Fibroblast of lung (primary cell): ENCODE results near the gene ANXA3. TPM values are rescaled to one million over a fixed set of nuclear protein-coding genes. Genes with fewer than 3 reads are reported as not detected.

Experiments used
- DNase-seq, 2 donors: peaks; one replicate each; pipeline versions ENCODE4 v3.0.0 to v3.0.0-alpha.2; 2010; ENCODE audit warnings: low read depth in 2 of 2
- H2AFZ ChIP-seq: 2 replicates; pipeline ENCODE4 v1.5.1; 2012; ENCODE audit warnings: low read length, control low read depth, inconsistent platforms
- H3K27ac ChIP-seq: 2 replicates; pipeline ENCODE4 v1.5.1; 2011; ENCODE audit warnings: low read length, control low read depth; ENCODE audit not compliant: insufficient read depth
- H3K27me3 ChIP-seq: 2 replicates; pipeline ENCODE4 v1.5.1; 2011; ENCODE audit warnings: mild to moderate bottlenecking, low read length; ENCODE audit not compliant: control insufficient read depth, insufficient read depth
- H3K36me3 ChIP-seq: 2 replicates; pipeline ENCODE4 v1.5.1; 2011; ENCODE audit warnings: low read length; ENCODE audit not compliant: control insufficient read depth, insufficient read depth
- H3K4me1 ChIP-seq: 2 replicates; pipeline ENCODE4 v1.5.1; 2011; ENCODE audit warnings: low read length; ENCODE audit not compliant: control insufficient read depth, insufficient read depth; ENCODE audit errors: extremely low read depth
- H3K4me2 ChIP-seq: 2 replicates; pipeline ENCODE4 v1.5.1; 2011; ENCODE audit warnings: low read length, control low read depth; ENCODE audit not compliant: insufficient read depth; ENCODE audit errors: extremely low read depth
- H3K4me3 ChIP-seq, 4 experiments: fragments of 200-600 bp in 1 of 4; sonication (generic) in 1 of 4; replicated peaks in 1 of 4; 2 replicates each; pipeline ENCODE4 v1.5.1; 2011 to 2016; ENCODE audit warnings: low read length in 4 of 4, low read depth in 3 of 4, mild to moderate bottlenecking in 3 of 4, control low read depth in 2 of 4, inconsistent platforms in 1 of 4, mixed read lengths in 1 of 4; ENCODE audit not compliant: insufficient read depth in 1 of 4; ENCODE audit errors: control extremely low read depth in 1 of 4
- H3K79me2 ChIP-seq: 2 replicates; pipeline ENCODE4 v1.5.1; 2012; ENCODE audit warnings: mild to moderate bottlenecking, low read length, inconsistent platforms; ENCODE audit not compliant: control insufficient read depth, insufficient read depth
- H3K9ac ChIP-seq: 2 replicates; pipeline ENCODE4 v1.5.1; 2011; ENCODE audit warnings: mild to moderate bottlenecking, low read length, control low read depth; ENCODE audit not compliant: insufficient read depth
- H3K9me3 ChIP-seq: 2 replicates; pipeline ENCODE4 v1.5.1; 2012; ENCODE audit warnings: low read depth, low read length; ENCODE audit not compliant: control insufficient read depth, insufficient read depth
- H4K20me1 ChIP-seq: 2 replicates; pipeline ENCODE4 v1.5.1; 2011; ENCODE audit warnings: low read length; ENCODE audit not compliant: control insufficient read depth, insufficient read depth; ENCODE audit errors: extremely low read depth
- CTCF ChIP-seq, 2 donors: IDR thresholded peaks in 1 of 2; conservative IDR thresholded peaks in 1 of 2; 1 replicate in 1 of 2; 2 replicates in 1 of 2; pipeline ENCODE4 v1.5.1; 2011 to 2012; ENCODE audit warnings: low read length in 2 of 2, control low read depth in 1 of 2, inconsistent platforms in 1 of 2, low read depth in 1 of 2, mild to moderate bottlenecking in 1 of 2
- EZH2 ChIP-seq: IDR thresholded peaks from 2 replicates; pipeline ENCODE4 v1.5.1; 2012; ENCODE audit warnings: low read length, control low read depth, mild to moderate bottlenecking; ENCODE audit errors: missing control alignments
- polyA plus RNA-seq, 2 donors: library from polyadenylated mRNA; depleted of rRNA in 1 of 2; stranded (reverse) in 1 of 2; unstranded in 1 of 2; fragments of >200 nt; gene quantifications; 2 replicates each; pipeline ENCODE4 v1.2.1, GENCODE V29; 2011 to 2012; ENCODE audit warnings: missing spikeins in 1 of 2
- total RNA-seq: library from RNA; depleted of rRNA; stranded (reverse); fragments of >200 nt; gene quantifications from 2 replicates; pipeline ENCODE4 v1.2.1, GENCODE V29; 2014

ANXA3 gene
- total and polyA plus RNA-seq, 2 donors (not counting 1 experiment from before 2014, with no cell fraction given): 9.7 to 9.9 TPM

GRCh38 chr4:78510108-78510507 lies 41.5 kb upstream of the ANXA3 start:
- Histone ChIP-seq H3K4me1 (no peaks in the 10 kb centered on the region), H3K27me3 (no peaks in the 10 kb centered on the region), H4K20me1 (no peaks in the 10 kb centered on the region), H3K4me3 (no peak overlapping the region), H3K27ac (no peak overlapping the region), H3K4me2 (no peak overlapping the region), H3K9ac (no peak overlapping the region), H2AFZ (no peak overlapping the region), H3K79me2 (no peaks in the 10 kb centered on the region), H3K9me3 (no peaks in the 10 kb centered on the region), H3K36me3 (no peaks in the 10 kb centered on the region)
- TF ChIP-seq CTCF (conservative IDR thresholded peaks at IDR 0.05 in 1 of 2, IDR thresholded peaks at IDR 0.05 in 1 of 2; ENCODE audit: low read depth in 1 of 2, low read length in 2 of 2) (no peak), EZH2 (no peak)
- no peak for DNase-seq

- no peaks in the 10 kb centered on the region for H3K4me1 ChIP-seq
- no peak for DNase-seq
- no peak overlapping the region for H3K4me2 ChIP-seq
- TF ChIP-seq EZH2 (no peak), CTCF (conservative IDR thresholded peaks at IDR 0.05 in 1 of 2, IDR thresholded peaks at IDR 0.05 in 1 of 2; ENCODE audit: low read depth in 1 of 2, low read length in 2 of 2) (no peak)
- H2AFZ ChIP-seq: no peak overlapping the region
- no peaks in the 10 kb centered on the region for H3K9me3 ChIP-seq
- no peaks in the 10 kb centered on the region for H3K27me3 ChIP-seq
- H3K4me3 ChIP-seq: no peak overlapping the region
- no peak overlapping the region for H3K9ac ChIP-seq
- no peaks in the 10 kb centered on the region for H4K20me1 ChIP-seq
- H3K27ac ChIP-seq: no peak overlapping the region
- H3K36me3 ChIP-seq: no peaks in the 10 kb centered on the region
- no peaks in the 10 kb centered on the region for H3K79me2 ChIP-seq
Observed at GRCh38 chr4:78510681-78511080, 40.9 kb upstream of the ANXA3 start.

- no peak overlapping the region for H3K9ac ChIP-seq
- no peak overlapping the region for H3K27ac ChIP-seq
- no peaks in the 10 kb centered on the region for H3K27me3 ChIP-seq
- no peak for DNase-seq
- H2AFZ ChIP-seq: no peak overlapping the region
- H3K36me3 ChIP-seq: no peaks in the 10 kb centered on the region
- no peak overlapping the region for H3K4me3 ChIP-seq
- H3K4me2 ChIP-seq: no peak overlapping the region
- H3K79me2 ChIP-seq: no peaks in the 10 kb centered on the region
- TF ChIP-seq EZH2 (no peak), CTCF (conservative IDR thresholded peaks at IDR 0.05 in 1 of 2, IDR thresholded peaks at IDR 0.05 in 1 of 2; ENCODE audit: low read depth in 1 of 2, low read length in 2 of 2) (no peak)
- H3K9me3 ChIP-seq: no peaks in the 10 kb centered on the region
- no peaks in the 10 kb centered on the region for H4K20me1 ChIP-seq
- no peaks in the 10 kb centered on the region for H3K4me1 ChIP-seq
Observed at GRCh38 chr4:78512357-78512920, 39.1 kb upstream of the ANXA3 start.
